Endothelial cell of umbilical vein (primary cell): Measurements from ENCODE around the gene DNAAF2. TPM values are rescaled to one million over a fixed set of nuclear protein-coding genes. Genes with fewer than 3 reads are reported as not detected.

Experiments
- BruUV-seq: library from RNA; stranded (reverse); fragments of 400-500 nt; replicated peaks from 2 replicates; lab custom pipeline; 2021; lab: Mats Ljungman, UMichigan
- CTCF ChIA-PET: fragments of 300-600, 350-600 bp; sonication (Branson Sonifier 250); formaldehyde crosslinking; loops from one replicate; lab custom pipeline; 2021; ENCODE audit warnings: antibody characterized with exemption, inconsistent platforms; lab: Charles Lee
- POLR2A ChIA-PET: fragments of 300-600, 350-600 bp; sonication (Branson Sonifier 250); formaldehyde crosslinking; loops from one replicate; lab custom pipeline; 2021; ENCODE audit warnings: antibody characterized with exemption, inconsistent platforms; lab: Charles Lee
- DNase-seq: peaks from one replicate; pipeline ENCODE4 v3.0.0-alpha.2; 2011; ENCODE audit warnings: low read depth, low spot score
- FAIRE-seq: peaks from 2 replicates; lab custom pipeline; 2011; peaks lifted over from hg19 to GRCh38; lab: Jason Lieb, UNC
- H2AFZ ChIP-seq: 2 replicates; pipeline ENCODE4 v1.6.0; 2012; ENCODE audit warnings: low read depth, low read length, control low read depth, inconsistent platforms
- H3K27ac ChIP-seq: 2 replicates; pipeline ENCODE4 v1.5.1; 2011; ENCODE audit warnings: low read depth, mild to moderate bottlenecking, control low read depth, low read length, moderate library complexity; ENCODE audit not compliant: insufficient read depth
- H3K27me3 ChIP-seq, 2 experiments: 2 replicates each; pipeline versions ENCODE4 v1.6.0 to v1.6.1; 2011; ENCODE audit warnings: low read length in 2 of 2, mixed read lengths in 1 of 2; ENCODE audit not compliant: control insufficient read depth in 2 of 2, insufficient read depth in 2 of 2
- H3K36me3 ChIP-seq, 2 experiments: 2 replicates in 1 of 2; 3 replicates in 1 of 2; pipeline ENCODE4 v1.5.1; 2011; ENCODE audit warnings: low read length in 2 of 2, mild to moderate bottlenecking in 1 of 2, moderate library complexity in 1 of 2; ENCODE audit not compliant: control insufficient read depth in 2 of 2, insufficient read depth in 2 of 2; ENCODE audit errors: extremely low read depth in 1 of 2
- H3K4me1 ChIP-seq: 3 replicates; pipeline ENCODE4 v1.5.1; 2011; ENCODE audit warnings: mild to moderate bottlenecking, low read length; ENCODE audit not compliant: control insufficient read depth, insufficient read depth; ENCODE audit errors: extremely low read depth
- H3K4me2 ChIP-seq: 2 replicates; pipeline ENCODE4 v1.6.1; 2011; ENCODE audit warnings: low read length, control low read depth, mixed read lengths; ENCODE audit not compliant: insufficient read depth
- H3K4me3 ChIP-seq, 3 experiments: fragments of 200-600 bp in 1 of 3; sonication (generic), shearing (Covaris generic) in 1 of 3; replicated peaks in 1 of 3; 2 replicates each; pipeline ENCODE4 v1.5.1; 2011 to 2016; ENCODE audit warnings: control low read depth in 3 of 3, low read length in 3 of 3, mild to moderate bottlenecking in 2 of 3, inconsistent platforms in 1 of 3, low read depth in 1 of 3, moderate library complexity in 1 of 3; ENCODE audit not compliant: insufficient read depth in 1 of 3
- H3K79me2 ChIP-seq: 2 replicates; pipeline ENCODE4 v1.6.0; 2012; ENCODE audit warnings: low read length, inconsistent platforms; ENCODE audit not compliant: control insufficient read depth, insufficient read depth
- H3K9ac ChIP-seq: replicated peaks from 2 replicates; pipeline ENCODE3; 2011; ENCODE audit warnings: low read length, control low read depth; ENCODE audit not compliant: insufficient read depth; ENCODE audit errors: extremely low read depth
- H3K9me1 ChIP-seq: replicated peaks from 3 replicates; pipeline ENCODE4 v1.6.0; 2011; ENCODE audit warnings: mild to moderate bottlenecking, low read length; ENCODE audit not compliant: control insufficient read depth, insufficient read depth; ENCODE audit errors: extremely low read depth
- H3K9me3 ChIP-seq: replicated peaks from 2 replicates; pipeline ENCODE4 v1.5.1; 2012; ENCODE audit warnings: low read length, inconsistent platforms; ENCODE audit not compliant: control insufficient read depth, insufficient read depth
- H4K20me1 ChIP-seq: replicated peaks from 2 replicates; pipeline ENCODE3; 2011; ENCODE audit warnings: mild to moderate bottlenecking, low read length; ENCODE audit not compliant: control insufficient read depth, insufficient read depth; ENCODE audit errors: extremely low read depth
- EZH2 ChIP-seq: IDR thresholded peaks from 2 replicates; pipeline ENCODE4 v1.6.1; 2012; ENCODE audit warnings: borderline replicate concordance, low read depth, mild to moderate bottlenecking, moderate library complexity, low read length, inconsistent platforms; ENCODE audit not compliant: severe bottlenecking
- FOS ChIP-seq: IDR thresholded peaks from 2 replicates; pipeline ENCODE4 v1.6.1; 2011; ENCODE audit warnings: mild to moderate bottlenecking, low read length, moderate library complexity, borderline replicate concordance; ENCODE audit not compliant: insufficient read depth
- GATA2 ChIP-seq: IDR thresholded peaks from 2 replicates; pipeline ENCODE4 v1.7.0; 2011; ENCODE audit warnings: low read depth, mild to moderate bottlenecking, moderate library complexity, mixed read lengths, low read length; ENCODE audit not compliant: insufficient read length, insufficient read depth
- JUN ChIP-seq: IDR thresholded peaks from 2 replicates; pipeline ENCODE4 v1.6.1; 2011; ENCODE audit warnings: borderline replicate concordance, low read depth; ENCODE audit not compliant: insufficient read length, insufficient read depth
- MYC ChIP-seq: IDR thresholded peaks from one replicate; pipeline ENCODE4 v1.6.1; 2011; ENCODE audit warnings: mild to moderate bottlenecking, low read depth, low read length
- POLR2A ChIP-seq: IDR thresholded peaks from 2 replicates; pipeline ENCODE4 v1.6.1; 2012; ENCODE audit warnings: low read depth, mild to moderate bottlenecking, control low read depth, low read length
- POLR2AphosphoS5 ChIP-seq: IDR thresholded peaks from 2 replicates; pipeline ENCODE4 v1.6.1; 2012; ENCODE audit warnings: low read depth, mild to moderate bottlenecking, control low read depth, low read length, moderate library complexity; ENCODE audit not compliant: insufficient read depth
- dilution Hi-C: fragments of 300-500 bp; cut with MboI; formaldehyde crosslinking; loops from one replicate; pipeline ENCODE4 v1.15.0; 2019; ENCODE audit warnings: low sequenced_read_pairs; ENCODE audit not compliant: extremely low pct_ligation_motif_present
- intact Hi-C: fragments of 100-400 bp; cut with micrococcal nuclease; formaldehyde crosslinking; loops from one replicate; pipeline ENCODE4 v1.10.0; 2022
- polyA plus RNA-seq, 4 experiments: library from polyadenylated mRNA; depleted of rRNA in 3 of 4; stranded (reverse) in 3 of 4; unstranded in 1 of 4; fragments of >200 nt; gene quantifications; 2 replicates each; pipeline versions ENCODE4 v1.2.1 to v1.2.3, GENCODE V29; 2011 to 2012; ENCODE audit warnings: missing spikeins in 1 of 4
- total RNA-seq: library from RNA; stranded (reverse); gene quantifications from 2 replicates; pipeline ENCODE4 v1.2.3, GENCODE V29; 2021
- TF ChIP-seq, protein P1 (sequence below): IDR thresholded peaks from 2 replicates; pipeline ENCODE4 v1.6.1; 2011; ENCODE audit not compliant: insufficient read depth, insufficient read length
- TF ChIP-seq, protein P2 (sequence below), 2 donors: IDR thresholded peaks; 1 replicate in 1 of 2; 2 replicates in 1 of 2; pipeline ENCODE4 v1.5.1; 2011; ENCODE audit warnings: low read length in 2 of 2, mild to moderate bottlenecking in 2 of 2, moderate library complexity in 2 of 2, control low read depth in 1 of 2, inconsistent platforms in 1 of 2, low read depth in 1 of 2; ENCODE audit not compliant: insufficient read depth in 1 of 2; ENCODE audit errors: extremely low read depth in 1 of 2

The DNAAF2 gene
- total and polyA plus RNA-seq, 2 donors (not counting 3 experiments of a cell fraction or from before 2014, with no cell fraction given): 3.0 to 5.7 TPM

DNA sequence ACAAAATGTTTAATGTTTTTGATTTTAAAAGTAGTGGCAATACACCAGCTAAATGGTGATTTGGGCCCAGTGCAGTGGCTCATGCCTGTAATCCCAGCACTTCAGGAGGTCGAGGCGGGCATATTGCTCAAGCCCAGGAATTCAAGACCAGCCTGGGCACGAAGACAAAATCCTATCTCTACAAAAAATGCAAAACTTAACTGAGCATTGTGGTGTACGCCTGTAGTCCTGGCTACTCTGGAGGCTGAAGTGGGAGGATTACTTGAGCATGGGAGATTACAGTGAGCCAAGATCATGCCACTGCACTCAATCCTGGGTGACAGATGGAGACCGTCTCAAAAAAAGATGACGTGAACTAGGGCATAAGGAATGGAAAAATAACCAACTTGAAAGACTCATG is 19.3 kb downstream of the DNAAF2 start:
- Histone ChIP-seq H4K20me1 (no peaks in the 10 kb centered on the region), H3K4me3 (no peak overlapping the region), H3K4me1 (peaks cover 5% of the 10 kb centered on the region), H3K4me2 (no peak overlapping the region), H3K36me3 (peaks cover 0 to 6% of the 10 kb centered on the region in 2 experiments), H3K27me3 (no peaks in the 10 kb centered on the region), H3K9me3 (no peaks in the 10 kb centered on the region), H3K79me2 (peaks cover 46% of the 10 kb centered on the region), H3K27ac (no peak overlapping the region), H2AFZ (no peak overlapping the region), H3K9ac (no peak overlapping the region), H3K9me1 (peaks cover 2% of the 10 kb centered on the region)
- BruUV-seq: no TSS peak
- no peak for FAIRE-seq
- ChIA-PET POLR2A (no interaction called here), CTCF (interaction anchor here (1.6 kb wide), 1 partner anchor 8 kb away, joined by 3 read pairs; no protein-coding TSS in a partner anchor)
- dilution Hi-C loops (no loop called here), intact Hi-C loops (no loop called here)
- no peak for DNase-seq
- TF ChIP-seq GATA2: no peak
- TF ChIP-seq, protein P1, sequence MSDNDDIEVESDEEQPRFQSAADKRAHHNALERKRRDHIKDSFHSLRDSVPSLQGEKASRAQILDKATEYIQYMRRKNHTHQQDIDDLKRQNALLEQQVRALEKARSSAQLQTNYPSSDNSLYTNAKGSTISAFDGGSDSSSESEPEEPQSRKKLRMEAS: no peak
- TF ChIP-seq JUN: no peak
- no peak for TF ChIP-seq EZH2
- TF ChIP-seq POLR2AphosphoS5: no peak
- TF ChIP-seq MYC: no peak
- no peak for TF ChIP-seq FOS
- TF ChIP-seq, protein P2, sequence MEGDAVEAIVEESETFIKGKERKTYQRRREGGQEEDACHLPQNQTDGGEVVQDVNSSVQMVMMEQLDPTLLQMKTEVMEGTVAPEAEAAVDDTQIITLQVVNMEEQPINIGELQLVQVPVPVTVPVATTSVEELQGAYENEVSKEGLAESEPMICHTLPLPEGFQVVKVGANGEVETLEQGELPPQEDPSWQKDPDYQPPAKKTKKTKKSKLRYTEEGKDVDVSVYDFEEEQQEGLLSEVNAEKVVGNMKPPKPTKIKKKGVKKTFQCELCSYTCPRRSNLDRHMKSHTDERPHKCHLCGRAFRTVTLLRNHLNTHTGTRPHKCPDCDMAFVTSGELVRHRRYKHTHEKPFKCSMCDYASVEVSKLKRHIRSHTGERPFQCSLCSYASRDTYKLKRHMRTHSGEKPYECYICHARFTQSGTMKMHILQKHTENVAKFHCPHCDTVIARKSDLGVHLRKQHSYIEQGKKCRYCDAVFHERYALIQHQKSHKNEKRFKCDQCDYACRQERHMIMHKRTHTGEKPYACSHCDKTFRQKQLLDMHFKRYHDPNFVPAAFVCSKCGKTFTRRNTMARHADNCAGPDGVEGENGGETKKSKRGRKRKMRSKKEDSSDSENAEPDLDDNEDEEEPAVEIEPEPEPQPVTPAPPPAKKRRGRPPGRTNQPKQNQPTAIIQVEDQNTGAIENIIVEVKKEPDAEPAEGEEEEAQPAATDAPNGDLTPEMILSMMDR (IDR thresholded peaks at IDR 0.05; ENCODE audit: extremely low read depth in 1 of 2, insufficient read depth in 1 of 2, low read depth in 1 of 2, low read length in 2 of 2): no peak
- no peak for TF ChIP-seq POLR2A
